ENCODE measurements around the gene FBXL17.

- TF ChIP-seq EZH2 (IDR thresholded peaks at IDR 0.05; ENCODE audit: borderline replicate concordance, low read depth, low read length, severe bottlenecking) (no peak), CTCF (IDR thresholded peaks at IDR 0.05; ENCODE audit: borderline replicate concordance, extremely low read depth, low read length, poor library complexity, severe bottlenecking) (no peak)
Measured at GRCh38 chr5:107893642-107894041, 488.3 kb downstream of the FBXL17 start.

Data from DND-41 (cell line).